Lower lobe of right lung (tissue), 2 donors: ENCODE results near the gene SCAPER. TPM values are rescaled to one million over a fixed set of nuclear protein-coding genes. Genes with fewer than 3 reads are reported as not detected.

ENCODE experiments used
- ATAC-seq, 2 donors: fragments of 200-7000 bp; cut with Tn5 transposase; one replicate each; pipeline ENCODE4 v1.9.1; 2020 to 2022; ENCODE audit warnings: mild to moderate bottlenecking in 2 of 2, moderate library complexity in 2 of 2
- DNase-seq: peaks from one replicate; pipeline ENCODE4 v3.0.0-alpha.2; 2020
- H3K27ac ChIP-seq: fragments of 200-600 bp; one replicate; pipeline ENCODE4 v1.8.0; 2022
- H3K27me3 ChIP-seq: fragments of 200-600 bp; one replicate; pipeline ENCODE4 v1.8.0; 2022; ENCODE audit warnings: low read depth
- H3K36me3 ChIP-seq: fragments of 200-600 bp; one replicate; pipeline ENCODE4 v1.8.0; 2022; ENCODE audit warnings: mild to moderate bottlenecking
- H3K4me1 ChIP-seq: fragments of 200-600 bp; one replicate; pipeline ENCODE4 v1.8.0; 2022
- H3K4me3 ChIP-seq: fragments of 200-600 bp; one replicate; pipeline ENCODE4 v1.8.0; 2022; ENCODE audit warnings: mild to moderate bottlenecking
- H3K9me3 ChIP-seq: fragments of 200-600 bp; one replicate; pipeline ENCODE4 v1.8.0; 2022
- CTCF ChIP-seq: fragments of 200-600 bp; IDR thresholded peaks from one replicate; pipeline ENCODE4 v1.8.0; 2022; ENCODE audit warnings: antibody characterized with exemption, mild to moderate bottlenecking
- intact Hi-C: fragments of 100-400 bp; cut with DNase I; formaldehyde crosslinking; loops from one replicate; pipeline ENCODE4 v1.11.0; 2022
- total RNA-seq: library from RNA; stranded (reverse); fragmentation: NEBNext Ultra II Directional; extraction: Animal tissue kit (Norgen Biotek cat#: 25700); gene quantifications from one replicate; pipeline ENCODE4 v1.2.1, GENCODE V29; 2021
- donor health status: DM: no; HTN: yes; CAD: no; lungs with severe emphysema.

Gene SCAPER
- total RNA-seq, 1 donor from 2014 or later = 34.2 TPM

GRCh38 chr15:76945494-76946093 lies 40.5 kb upstream of the SCAPER start:
- H3K4me1 ChIP-seq = no peaks in the 10 kb centered on the region
- no peaks in the 10 kb centered on the region for H3K27me3 ChIP-seq
- no peak for TF ChIP-seq CTCF
- intact Hi-C loops = no loop called here
- no peak for ATAC-seq
- H3K9me3 ChIP-seq = no peaks in the 10 kb centered on the region
- no peak overlapping the region for H3K4me3 ChIP-seq
- DNase-seq = no peak
- H3K27ac ChIP-seq = no peak overlapping the region
- H3K36me3 ChIP-seq = peaks cover 56% of the 10 kb centered on the region

GRCh38 chr15:76942331-76942730 lies 37.2 kb upstream of the SCAPER start:
- Histone ChIP-seq H3K36me3 (peaks cover 37% of the 10 kb centered on the region), H3K4me3 (no peak overlapping the region), H3K9me3 (no peaks in the 10 kb centered on the region), H3K4me1 (no peaks in the 10 kb centered on the region), H3K27me3 (no peaks in the 10 kb centered on the region), H3K27ac (no peak overlapping the region)
- TF ChIP-seq CTCF = no peak
- intact Hi-C loops = no loop called here
- ATAC-seq = no peak
- DNase-seq = no peak

GRCh38 chr15:76941636-76942035 lies 36.5 kb upstream of the SCAPER start:
- H3K36me3 ChIP-seq = peaks cover 31% of the 10 kb centered on the region
- DNase-seq (no peak), ATAC-seq (no peak)
- intact Hi-C loops = no loop called here
- H3K4me1 ChIP-seq = no peaks in the 10 kb centered on the region
- no peaks in the 10 kb centered on the region for H3K9me3 ChIP-seq
- H3K27me3 ChIP-seq = no peaks in the 10 kb centered on the region
- no peak overlapping the region for H3K27ac ChIP-seq
- no peak for TF ChIP-seq CTCF
- no peak overlapping the region for H3K4me3 ChIP-seq

GRCh38 chr15:76939715-76940114 lies 34.6 kb upstream of the SCAPER start:
- DNase-seq (no peak), ATAC-seq (no peak)
- H3K9me3 ChIP-seq = no peaks in the 10 kb centered on the region
- H3K4me1 ChIP-seq = no peaks in the 10 kb centered on the region
- H3K36me3 ChIP-seq = peaks cover 25% of the 10 kb centered on the region
- intact Hi-C loops = no loop called here
- H3K27me3 ChIP-seq = no peaks in the 10 kb centered on the region
- H3K4me3 ChIP-seq = no peak overlapping the region
- H3K27ac ChIP-seq = no peak overlapping the region
- no peak for TF ChIP-seq CTCF

GRCh38 chr15:76938752-76939151 lies 33.6 kb upstream of the SCAPER start:
- no peak for ATAC-seq
- Histone ChIP-seq H3K4me3 (no peak overlapping the region), H3K36me3 (peaks cover 16% of the 10 kb centered on the region), H3K27ac (no peak overlapping the region), H3K27me3 (no peaks in the 10 kb centered on the region), H3K4me1 (peaks cover 6% of the 10 kb centered on the region), H3K9me3 (no peaks in the 10 kb centered on the region)
- DNase-seq = no peak
- intact Hi-C loops = no loop called here
- TF ChIP-seq CTCF = no peak
